Stomach (tissue), 9 donors: ENCODE results near the gene CHCHD6. TPM values are rescaled to one million over a fixed set of nuclear protein-coding genes. Genes with fewer than 3 reads are reported as not detected.

Source experiments
- DNase-seq, 2 donors: peaks; one replicate each; pipeline versions ENCODE4 v3.0.0 to v3.0.0-alpha.2; 2013 to 2019
- H3K27ac ChIP-seq, 5 donors: fragments of 200-600 bp in 4 of 5; sonication (generic) in 4 of 5; one replicate each; pipeline ENCODE4 v1.5.1; 2013 to 2019; ENCODE audit warnings: mild to moderate bottlenecking in 1 of 5, moderate library complexity in 1 of 5
- H3K27me3 ChIP-seq, 3 donors: fragments of 200-600 bp; sonication (generic); one replicate each; pipeline ENCODE4 v1.5.1; 2017 to 2019; ENCODE audit warnings: mixed run types in 1 of 3
- H3K36me3 ChIP-seq, 4 donors: fragments of 200-600 bp; sonication (generic); 1 replicate in 3 of 4; 2 replicates in 1 of 4; pipeline ENCODE4 v1.5.1; 2016 to 2019
- H3K4me1 ChIP-seq, 4 donors: fragments of 200-600 bp; sonication (generic); one replicate each; pipeline ENCODE4 v1.5.1; 2016 to 2019
- H3K4me3 ChIP-seq, 4 donors: fragments of 200-600 bp; sonication (generic) in 3 of 4; one replicate each; pipeline ENCODE4 v1.5.1; 2016 to 2019; ENCODE audit warnings: mild to moderate bottlenecking in 1 of 4
- H3K9me3 ChIP-seq, 4 donors: fragments of 200-600 bp; sonication (generic); one replicate each; pipeline ENCODE4 v1.5.1; 2016 to 2019
- CTCF ChIP-seq, 7 experiments: fragments of 450-650 bp in 4 of 7; fragments of 200-600 bp in 3 of 7; sonication (generic) in 3 of 7; IDR thresholded peaks; one replicate each; pipeline ENCODE4 v1.5.1; 2016 to 2019; ENCODE audit warnings: antibody characterized with exemption in 7 of 7, control low read depth in 2 of 7, mild to moderate bottlenecking in 1 of 7
- EP300 ChIP-seq: sonication (generic); formaldehyde crosslinking; IDR thresholded peaks from one replicate; pipeline ENCODE4 v1.6.1; 2017; ENCODE audit warnings: antibody characterized with exemption
- POLR2A ChIP-seq, 4 donors: fragments of 450-650 bp; IDR thresholded peaks; one replicate each; pipeline ENCODE4 v1.6.1; 2016; ENCODE audit warnings: antibody characterized with exemption in 4 of 4, control low read depth in 2 of 4, mild to moderate bottlenecking in 1 of 4, moderate library complexity in 1 of 4
- POLR2AphosphoS5 ChIP-seq, 3 donors: sonication (generic); formaldehyde crosslinking; IDR thresholded peaks; one replicate each; pipeline ENCODE4 v1.6.1; 2016; ENCODE audit warnings: antibody characterized with exemption in 3 of 3
- whole genome bisulfite sequencing, 5 donors: extraction: QIAGEN DNeasy Blood & Tissue Kit in 3 of 5; methylation state at CpG; one replicate each; pipeline versions ENCODE4 v1.1.5 to v1.1.7; 2013 to 2018; 5-methylcytosine and 5-hydroxymethylcytosine counted together
- intact Hi-C: fragments of 100-400 bp; cut with DNase I; formaldehyde crosslinking; loops from one replicate; pipeline ENCODE4 v1.15.1; 2023; ENCODE audit warnings: low total_unique reads
- polyA plus RNA-seq, 3 donors: library from polyadenylated mRNA; stranded (reverse); fragments of 200-250 nt; gene quantifications; one replicate each; pipeline ENCODE4 v1.2.3, GENCODE V29; 2013
- total RNA-seq, 5 donors: library from RNA; depleted of rRNA; stranded (reverse); fragments of >200 nt; gene quantifications; one replicate each; pipeline versions ENCODE4 v1.1.0 to v1.2.3, GENCODE V29; 2014 to 2016
- donor health status: healthy with polysubstance abuse.
- donor health status: Bipolar disorder and iron deficiency.
- donor health status: healthy.

Gene CHCHD6
- total and polyA plus RNA-seq, 8 donors = 4.0 to 40.8 (median 11.9) TPM; not detected in 1

GRCh38 chr3:126921085-126921824, 217.2 kb downstream of the CHCHD6 start:
- WGBS, 5 donors = 61 to 73% (median 70%) methylated on average over 5 of the region's 5 CpGs
- no peak overlapping the region for H3K4me3 ChIP-seq
- no peak for TF ChIP-seq CTCF (IDR thresholded peaks at IDR 0.05)
- no peak for TF ChIP-seq POLR2A (IDR thresholded peaks at IDR 0.05)
- peak in 1 of 2 donors; percentile 75 for DNase-seq
- H3K4me1 ChIP-seq = peaks cover 6 to 35% (median 11%) of the 10 kb centered on the region in 4 donors
- no peaks in the 10 kb centered on the region for H3K27me3 ChIP-seq
- peaks cover 0 to 14% (median 10%) of the 10 kb centered on the region in 4 donors for H3K36me3 ChIP-seq
- no peak overlapping the region for H3K27ac ChIP-seq
- intact Hi-C loops = no loop called here
- H3K9me3 ChIP-seq = no peaks in the 10 kb centered on the region

DNA sequence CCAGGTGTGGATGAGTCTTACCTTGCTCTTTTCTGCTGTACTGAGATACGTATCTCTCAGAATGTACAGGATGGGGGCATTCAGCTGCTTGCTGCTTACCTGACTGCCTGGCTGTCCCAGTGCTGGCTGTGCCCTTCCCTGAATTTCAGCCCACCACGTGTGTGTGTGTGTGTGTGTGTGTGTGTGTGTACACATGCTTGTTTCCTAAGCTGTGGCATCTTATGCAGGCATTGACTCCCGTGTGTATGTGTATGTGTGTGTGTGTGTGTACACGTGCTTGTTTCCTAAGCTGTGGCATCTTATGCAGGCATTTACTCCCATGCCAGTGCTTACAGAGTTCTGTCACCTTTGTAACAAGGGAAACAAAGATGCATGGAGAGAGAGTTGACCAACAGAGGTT, 218.4 kb downstream of the CHCHD6 start:
- 77 to 94% (median 78%) methylated on average over 4 of the region's 4 CpGs for WGBS, 5 donors
- intact Hi-C loops = no loop called here
- Histone ChIP-seq H3K4me1 (peaks cover 9 to 46% (median 20%) of the 10 kb centered on the region in 4 donors), H3K9me3 (no peaks in the 10 kb centered on the region), H3K4me3 (no peak overlapping the region), H3K36me3 (peaks cover 0 to 2% (median under 1%) of the 10 kb centered on the region in 4 donors), H3K27ac (no peak overlapping the region), H3K27me3 (no peaks in the 10 kb centered on the region)
- DNase-seq = no peak
- TF ChIP-seq CTCF (IDR thresholded peaks at IDR 0.05) = no peak
- TF ChIP-seq POLR2AphosphoS5 (IDR thresholded peaks at IDR 0.05) = no peak
- TF ChIP-seq EP300 = no peak
- TF ChIP-seq POLR2A (IDR thresholded peaks at IDR 0.05) = no peak

GRCh38 chr3:126923423-126923822, 219.4 kb downstream of the CHCHD6 start:
- H3K27ac ChIP-seq = no peak overlapping the region
- WGBS, 5 donors = 89 to 93% (median 91%) methylated on average over 6 of the region's 6 CpGs
- no peak for DNase-seq
- TF ChIP-seq CTCF (IDR thresholded peaks at IDR 0.05) = no peak
- no peak for TF ChIP-seq POLR2AphosphoS5 (IDR thresholded peaks at IDR 0.05)
- TF ChIP-seq POLR2A (IDR thresholded peaks at IDR 0.05) = no peak
- TF ChIP-seq EP300 = no peak
- intact Hi-C loops = no loop called here
- no peak overlapping the region for H3K4me3 ChIP-seq
- H3K36me3 ChIP-seq = no peaks in the 10 kb centered on the region
- H3K4me1 ChIP-seq = peaks cover 9 to 50% (median 20%) of the 10 kb centered on the region in 4 donors
- no peaks in the 10 kb centered on the region for H3K27me3 ChIP-seq
- no peaks in the 10 kb centered on the region for H3K9me3 ChIP-seq

DNA sequence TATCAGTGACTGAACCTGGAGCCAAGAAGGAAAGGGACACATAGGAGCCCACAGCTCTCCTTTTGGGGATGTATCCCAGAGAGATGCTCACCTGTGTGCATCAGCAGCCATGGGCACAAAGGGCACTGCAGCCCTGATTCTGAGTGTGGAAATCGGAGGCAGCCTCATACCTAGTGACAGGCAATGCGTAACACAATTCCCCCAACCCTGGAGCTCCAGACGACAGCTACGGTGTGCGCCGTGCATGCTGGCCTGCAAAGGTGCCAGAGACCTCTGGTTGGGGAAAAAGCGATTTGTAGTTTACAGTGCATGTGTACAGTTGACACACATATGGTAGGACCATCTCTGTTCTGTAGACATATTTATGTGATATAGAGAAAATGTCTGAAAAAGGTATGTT, 219.9 kb downstream of the CHCHD6 start:
- intact Hi-C loops = no loop called here
- no peaks in the 10 kb centered on the region for H3K36me3 ChIP-seq
- no peak for DNase-seq
- peaks cover 9 to 50% (median 20%) of the 10 kb centered on the region in 4 donors for H3K4me1 ChIP-seq
- TF ChIP-seq CTCF (IDR thresholded peaks at IDR 0.05) (no peak), POLR2A (IDR thresholded peaks at IDR 0.05) (no peak), POLR2AphosphoS5 (IDR thresholded peaks at IDR 0.05) (no peak), EP300 (no peak)
- H3K27me3 ChIP-seq = no peaks in the 10 kb centered on the region
- H3K4me3 ChIP-seq = no peak overlapping the region
- H3K9me3 ChIP-seq = no peaks in the 10 kb centered on the region
- WGBS, 5 donors = 90 to 94% (median 94%) methylated on average over 7 of the region's 7 CpGs
- no peak overlapping the region for H3K27ac ChIP-seq
